Loucy (cell line): ENCODE data around the gene BPIFB2.

Source experiments
- H2AFZ ChIP-seq: fragments of 200-600 bp; sonication (generic); 2 replicates; pipeline ENCODE4 v1.6.0; 2016; ENCODE audit warnings: antibody characterized with exemption, mild to moderate bottlenecking, low read length, moderate library complexity
- H3F3A ChIP-seq: fragments of 200-600 bp; 2 replicates; pipeline ENCODE4 v1.6.0; 2016; ENCODE audit warnings: antibody characterized with exemption, low read depth, mild to moderate bottlenecking
- H3K27me3 ChIP-seq: fragments of 200-600 bp; sonication (generic); 2 replicates; pipeline ENCODE4 v1.6.1; 2014; ENCODE audit warnings: low read length, mild to moderate bottlenecking; ENCODE audit not compliant: insufficient read depth, poor library complexity, severe bottlenecking
- H3K36me3 ChIP-seq: fragments of 200-600 bp; sonication (generic); 2 replicates; pipeline ENCODE4 v1.6.1; 2016; ENCODE audit warnings: low read length; ENCODE audit not compliant: insufficient read depth
- H3K4me1 ChIP-seq: fragments of 200-600 bp; sonication (generic); 2 replicates; pipeline ENCODE4 v1.5.1; 2014; ENCODE audit warnings: low read length, mild to moderate bottlenecking; ENCODE audit not compliant: insufficient read depth, poor library complexity, severe bottlenecking
- H3K4me2 ChIP-seq: fragments of 200-600 bp; sonication (generic); 2 replicates; pipeline ENCODE4 v1.6.0; 2014; ENCODE audit warnings: antibody characterized with exemption, low read length, low read depth, mild to moderate bottlenecking; ENCODE audit not compliant: poor library complexity, severe bottlenecking
- H3K4me3 ChIP-seq: fragments of 200-600 bp; sonication (generic); 2 replicates; pipeline ENCODE4 v1.5.1; 2014; ENCODE audit warnings: low read length, mild to moderate bottlenecking, mixed read lengths; ENCODE audit not compliant: poor library complexity, severe bottlenecking
- H3K79me2 ChIP-seq: fragments of 200-600 bp; sonication (generic); 2 replicates; pipeline ENCODE4 v1.6.1; 2014; ENCODE audit warnings: low read length; ENCODE audit not compliant: insufficient read depth
- H3K9ac ChIP-seq: fragments of 200-600 bp; sonication (generic); 2 replicates; pipeline ENCODE4 v1.6.0; 2014; ENCODE audit warnings: mild to moderate bottlenecking, low read depth, low read length, moderate library complexity; ENCODE audit not compliant: poor library complexity, severe bottlenecking
- H3K9me2 ChIP-seq: fragments of 200-600 bp; sonication (generic); replicated peaks from 2 replicates; pipeline ENCODE4 v1.6.1; 2016; ENCODE audit warnings: low read depth, low read length, mixed read lengths
- H3K9me3 ChIP-seq: fragments of 200-600 bp; sonication (generic); 2 replicates; pipeline ENCODE4 v1.6.1; 2014; ENCODE audit warnings: mild to moderate bottlenecking, antibody characterized with exemption, low read length, low read depth; ENCODE audit not compliant: insufficient read depth
- H4K20me1 ChIP-seq: fragments of 200-600 bp; sonication (generic); 2 replicates; pipeline ENCODE4 v1.6.0; 2014; ENCODE audit warnings: antibody characterized with exemption, low read length, mild to moderate bottlenecking; ENCODE audit not compliant: insufficient read depth, poor library complexity, severe bottlenecking
- CTCF ChIP-seq: fragments of 200-600 bp; sonication (generic); conservative IDR thresholded peaks from 2 replicates; pipeline ENCODE4 v1.5.1; 2014; ENCODE audit warnings: mild to moderate bottlenecking, antibody characterized with exemption, low read length
- EZH2phosphoT487 ChIP-seq: fragments of 200-600 bp; IDR thresholded peaks from 2 replicates; pipeline ENCODE4 v1.6.1; 2018; ENCODE audit warnings: antibody characterized with exemption, mild to moderate bottlenecking, moderate library complexity, borderline replicate concordance

BPIFB2 gene

GRCh38 chr20:32980990-32981389 is 26.5 kb upstream of the BPIFB2 start:
- no peak overlapping the region for H3K4me2 ChIP-seq
- TF ChIP-seq EZH2phosphoT487 (no peak), CTCF (no peak)
- H3K4me3 ChIP-seq = no peak overlapping the region
- no peaks in the 10 kb centered on the region for H3K79me2 ChIP-seq
- H3K9me3 ChIP-seq = peaks cover 4% of the 10 kb centered on the region; the same call in 1 of the 2 replicates
- no peaks in the 10 kb centered on the region for H3K27me3 ChIP-seq
- H3F3A ChIP-seq = no peaks in the 10 kb centered on the region
- no peak overlapping the region for H3K9ac ChIP-seq
- H2AFZ ChIP-seq = no peak overlapping the region
- H4K20me1 ChIP-seq = no peaks in the 10 kb centered on the region
- no peaks in the 10 kb centered on the region for H3K9me2 ChIP-seq
- H3K36me3 ChIP-seq = no peaks in the 10 kb centered on the region
- H3K4me1 ChIP-seq = no peaks in the 10 kb centered on the region

GRCh38 chr20:32982617-32983458 is 24.7 kb upstream of the BPIFB2 start:
- TF ChIP-seq EZH2phosphoT487 (no peak), CTCF (no peak)

GRCh38 chr20:32983459-32984112 is 23.9 kb upstream of the BPIFB2 start:
- no peaks in the 10 kb centered on the region for H3K9me2 ChIP-seq
- TF ChIP-seq EZH2phosphoT487 (no peak), CTCF (no peak)
- H3K36me3 ChIP-seq = no peaks in the 10 kb centered on the region
- H3K79me2 ChIP-seq = no peaks in the 10 kb centered on the region
- no peaks in the 10 kb centered on the region for H3K4me1 ChIP-seq
- H3K27me3 ChIP-seq = no peaks in the 10 kb centered on the region
- no peak overlapping the region for H3K4me3 ChIP-seq
- no peaks in the 10 kb centered on the region for H3K9me3 ChIP-seq
- H3K9ac ChIP-seq = no peak overlapping the region
- no peaks in the 10 kb centered on the region for H3F3A ChIP-seq
- H4K20me1 ChIP-seq = no peaks in the 10 kb centered on the region
- H2AFZ ChIP-seq = no peak overlapping the region
- no peak overlapping the region for H3K4me2 ChIP-seq

More at GRCh38 chr20:32982617-32983458, 24.7 kb upstream of the BPIFB2 start:
- Histone ChIP-seq H3F3A (no peaks in the 10 kb centered on the region), H3K9me2 (no peaks in the 10 kb centered on the region), H3K9ac (no peak overlapping the region), H3K4me2 (no peak overlapping the region), H3K36me3 (no peaks in the 10 kb centered on the region), H3K9me3 (no peaks in the 10 kb centered on the region), H3K27me3 (no peaks in the 10 kb centered on the region), H4K20me1 (no peaks in the 10 kb centered on the region), H3K4me1 (no peaks in the 10 kb centered on the region), H3K79me2 (no peaks in the 10 kb centered on the region), H3K4me3 (no peak overlapping the region), H2AFZ (no peak overlapping the region)
